ENCODE results near the gene C4orf50.

C4orf50 gene

DNA sequence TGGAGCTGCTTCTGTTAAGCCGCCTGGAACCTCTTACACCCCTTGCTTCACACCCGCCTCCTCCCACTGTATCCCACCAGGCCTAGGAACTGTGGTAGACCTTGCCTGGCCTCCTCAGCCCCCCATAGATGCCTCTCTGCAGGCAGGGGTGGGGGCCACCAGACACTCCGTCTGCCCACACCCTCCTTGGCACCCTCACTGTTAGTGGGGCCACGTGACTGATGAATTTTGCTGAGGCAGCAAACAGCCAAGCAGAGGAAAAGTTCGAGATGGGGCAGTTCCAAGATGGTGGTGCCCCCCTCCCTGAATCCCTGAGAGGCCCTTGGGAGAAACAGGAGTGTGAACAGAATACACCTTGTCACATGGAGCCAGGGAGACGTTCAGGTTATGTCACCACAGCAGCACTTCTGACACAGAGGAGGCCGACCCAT is 41.2 kb upstream of the C4orf50 start:
- no peak for DNase-seq (ENCODE audit: low read depth)
- TF ChIP-seq CTCF (IDR thresholded peaks at IDR 0.05; ENCODE audit: low read depth, low read length, missing control alignments) = no peak
- in situ Hi-C loops (cut with HindIII; ENCODE audit: low sequenced_read_pairs) = no loop called here
- H3K4me3 ChIP-seq (ENCODE audit: low read depth, low read length) = no peak overlapping the region

DNA sequence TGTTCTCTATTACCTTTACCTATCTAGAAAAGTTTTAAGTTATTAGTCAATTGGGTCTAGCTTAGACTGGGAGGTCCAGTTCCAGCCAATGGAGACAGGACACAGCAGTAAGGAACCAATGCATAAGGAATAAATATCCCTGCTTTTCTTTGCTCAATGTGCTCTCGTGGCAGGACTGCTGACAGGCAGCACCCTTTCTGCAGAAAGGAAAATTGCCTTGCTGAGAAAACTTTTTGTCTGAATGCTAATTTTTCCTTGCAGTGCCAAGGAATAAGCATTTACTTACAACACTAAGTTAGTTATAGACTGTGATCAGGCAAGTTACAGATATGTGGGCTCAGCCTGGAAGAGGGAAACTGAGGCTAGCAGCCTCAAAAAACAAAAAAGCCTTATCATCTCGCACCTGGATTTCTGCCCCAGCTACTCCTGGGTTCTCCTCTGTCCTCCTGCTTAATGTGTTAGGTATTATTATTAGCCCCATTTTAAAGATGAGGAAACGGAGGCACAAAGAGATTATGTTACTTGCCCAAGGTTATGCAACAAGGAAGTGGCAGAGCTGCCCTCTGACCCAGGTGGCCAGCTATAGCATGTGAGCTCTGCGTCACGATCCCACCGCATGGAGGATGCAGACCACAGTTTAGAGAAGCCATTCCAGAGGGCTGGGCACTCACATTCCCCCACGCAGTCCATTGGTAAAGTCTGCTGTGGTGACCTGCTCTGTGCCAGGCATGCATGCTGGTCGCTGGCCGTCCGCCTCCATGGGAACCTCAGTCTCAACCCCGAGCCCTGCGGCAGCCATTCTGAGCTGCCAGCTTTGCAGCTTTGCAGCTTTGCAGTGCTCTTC is 40.5 kb upstream of the C4orf50 start:
- in situ Hi-C loops (cut with HindIII; ENCODE audit: low sequenced_read_pairs) = no loop called here
- no peak for DNase-seq (ENCODE audit: low read depth)
- no peak overlapping the region for H3K4me3 ChIP-seq (ENCODE audit: low read depth, low read length)
- no peak for TF ChIP-seq CTCF (IDR thresholded peaks at IDR 0.05; ENCODE audit: low read depth, low read length, missing control alignments)

DNA sequence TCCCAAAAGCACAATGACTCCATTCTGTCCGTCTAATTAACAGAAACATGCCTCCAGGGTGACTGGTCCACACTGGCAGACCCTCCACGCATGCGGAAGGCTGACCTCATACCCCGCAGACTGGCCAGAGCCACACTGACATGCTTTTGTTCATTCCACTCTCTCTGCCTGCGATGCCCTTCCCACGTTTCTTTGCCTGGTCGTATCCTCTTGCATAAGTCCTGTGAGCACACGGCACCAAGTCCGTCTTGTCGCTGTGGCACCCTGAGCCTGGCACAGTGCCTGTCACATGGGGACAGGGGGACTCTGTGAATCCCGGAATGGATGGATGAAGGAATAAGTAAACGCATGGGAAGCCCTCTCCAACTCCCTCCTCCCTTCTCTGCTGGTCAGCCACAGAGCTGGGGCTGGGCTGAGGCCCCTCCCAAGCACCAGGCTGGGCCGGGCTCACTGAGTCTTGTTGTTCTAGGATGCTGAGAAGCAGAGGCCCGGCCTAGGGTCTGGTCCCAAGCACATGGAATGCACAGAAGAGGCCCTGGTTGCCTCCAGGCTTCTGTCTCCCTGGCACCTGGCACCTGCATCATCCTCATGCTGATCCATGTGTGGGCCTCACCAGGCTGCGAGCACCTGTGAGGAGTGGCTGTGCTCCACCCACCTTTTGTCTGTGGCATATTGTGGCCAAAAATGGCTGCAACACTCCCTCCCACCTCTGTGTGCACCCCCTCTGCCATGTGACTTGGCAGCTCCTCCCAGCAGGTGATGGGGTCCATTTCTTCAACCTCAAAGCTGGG is 38.9 kb upstream of the C4orf50 start:
- in situ Hi-C loops (cut with HindIII; ENCODE audit: low sequenced_read_pairs) = no loop called here
- DNase-seq (ENCODE audit: low read depth) = no peak
- no peak for TF ChIP-seq CTCF (IDR thresholded peaks at IDR 0.05; ENCODE audit: low read depth, low read length, missing control alignments)
- no peak overlapping the region for H3K4me3 ChIP-seq (ENCODE audit: low read depth, low read length)

- DNase-seq (ENCODE audit: low read depth) = no peak
- no peak for TF ChIP-seq CTCF (IDR thresholded peaks at IDR 0.05; ENCODE audit: low read depth, low read length, missing control alignments)
- no peak overlapping the region for H3K4me3 ChIP-seq (ENCODE audit: low read depth, low read length)
- in situ Hi-C loops (cut with HindIII; ENCODE audit: low sequenced_read_pairs) = no loop called here
These were observed 37.2 kb upstream of the C4orf50 start for GRCh38 chr4:6055436-6055835.

DNA sequence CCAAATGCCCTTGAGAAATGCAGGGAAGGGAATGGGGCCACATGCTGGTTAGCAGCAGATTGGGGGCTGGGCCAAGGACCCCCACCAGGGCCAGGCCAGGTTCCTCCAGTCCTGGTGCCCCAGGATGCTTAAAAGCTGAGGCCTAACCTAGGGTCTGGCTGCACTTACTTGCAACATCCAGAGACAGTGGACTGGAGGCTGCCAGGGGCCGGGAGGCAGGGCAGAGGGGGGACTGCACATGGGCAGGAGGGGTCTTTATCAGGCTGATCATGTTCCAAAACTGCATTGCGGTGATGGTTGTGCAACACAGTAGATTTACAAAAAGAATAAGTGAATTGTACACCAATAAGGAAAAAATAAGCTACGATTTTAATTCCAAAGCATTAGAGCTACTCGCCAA is 36.8 kb upstream of the C4orf50 start:
- no peak overlapping the region for H3K4me3 ChIP-seq (ENCODE audit: low read depth, low read length)
- TF ChIP-seq CTCF (IDR thresholded peaks at IDR 0.05; ENCODE audit: low read depth, low read length, missing control alignments) = no peak
- in situ Hi-C loops (cut with HindIII; ENCODE audit: low sequenced_read_pairs) = no loop called here
- no peak for DNase-seq (ENCODE audit: low read depth)

DNA sequence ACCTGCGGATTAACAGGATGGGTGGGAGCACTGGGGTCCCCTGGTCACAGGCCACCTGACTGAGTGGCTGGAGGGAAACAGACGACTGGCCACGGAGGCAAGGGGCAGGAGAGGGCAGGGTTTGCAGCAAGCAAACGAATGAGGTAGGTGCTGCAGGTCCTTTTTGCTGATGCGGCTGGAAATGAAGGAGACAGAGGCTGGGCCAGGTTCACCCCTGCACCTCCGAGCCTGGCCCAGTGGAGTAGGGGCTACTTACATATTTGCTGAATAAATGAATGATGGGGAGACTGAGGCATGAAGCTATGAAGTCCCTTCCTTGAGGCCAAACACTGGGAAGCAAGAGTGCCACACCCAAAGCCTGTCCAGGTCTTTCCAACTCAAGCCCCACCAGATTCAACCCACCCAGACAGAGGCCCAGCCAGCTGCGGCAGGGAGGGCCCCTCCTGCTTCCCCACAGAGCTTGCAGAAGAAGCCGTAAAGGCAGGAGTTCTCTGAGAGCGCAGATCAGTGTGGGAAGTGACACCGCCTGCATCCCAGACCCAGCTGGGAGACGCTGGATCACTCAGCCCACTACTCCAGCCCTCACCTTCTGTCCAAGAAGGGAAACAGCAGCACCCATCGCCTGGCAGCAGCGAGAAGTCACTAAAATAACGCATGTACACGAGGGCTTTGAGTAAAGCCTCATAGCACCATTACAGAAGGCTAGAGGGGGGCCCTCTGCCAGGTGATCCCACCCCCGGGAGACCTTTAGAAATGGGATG is 36.1 kb upstream of the C4orf50 start:
- no peak overlapping the region for H3K4me3 ChIP-seq (ENCODE audit: low read depth, low read length)
- no peak for TF ChIP-seq CTCF (IDR thresholded peaks at IDR 0.05; ENCODE audit: low read depth, low read length, missing control alignments)
- in situ Hi-C loops (cut with HindIII; ENCODE audit: low sequenced_read_pairs) = no loop called here
- no peak for DNase-seq (ENCODE audit: low read depth)

Data from astrocyte of the cerebellum (primary cell).